ENCODE results near the gene AKR1C1.
"Not testable (repeated sequence)": the region's sequence is repeated elsewhere in the genome, so short reads cannot be mapped to it uniquely, and the experiment has no call there.

The AKR1C1 gene

DNA sequence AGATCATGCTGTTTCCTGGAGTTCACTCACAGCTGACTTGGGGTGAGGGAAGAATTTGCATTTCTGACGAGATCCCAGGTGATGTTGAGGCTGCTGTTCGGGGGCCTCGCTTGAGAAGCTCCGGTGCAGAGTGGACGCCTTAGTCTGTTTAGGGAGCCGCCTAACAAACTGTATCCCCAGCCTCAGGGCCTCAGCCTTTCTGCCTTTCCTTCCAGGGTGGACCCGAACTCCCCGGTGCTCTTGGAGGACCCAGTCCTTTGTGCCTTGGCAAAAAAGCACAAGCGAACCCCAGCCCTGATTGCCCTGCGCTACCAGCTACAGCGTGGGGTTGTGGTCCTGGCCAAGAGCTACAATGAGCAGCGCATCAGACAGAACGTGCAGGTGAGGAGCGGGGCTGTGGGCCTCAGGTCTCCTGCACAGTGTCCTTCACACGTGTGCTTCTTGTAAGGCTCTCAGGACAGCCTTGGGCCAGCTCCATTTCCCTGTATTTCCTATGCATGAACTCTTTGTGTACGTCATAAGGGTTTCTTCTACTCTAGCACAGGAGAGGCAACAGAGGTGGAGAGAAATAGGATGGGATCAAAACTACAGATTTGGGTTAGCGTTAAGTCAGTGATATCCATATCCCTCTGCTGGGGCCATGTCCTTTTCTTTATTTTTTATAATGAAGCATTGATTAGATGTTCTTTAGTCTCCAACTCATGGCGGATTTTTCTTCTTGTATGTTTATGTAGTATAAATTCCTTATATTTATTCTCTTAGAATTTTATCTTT is 9.3 kb downstream of the AKR1C1 start:
- H3K4me1 ChIP-seq (ENCODE audit: control insufficient read depth, insufficient read depth, low read length); H3K9me3 ChIP-seq (ENCODE audit: control insufficient read depth, insufficient read depth, low read length); H3K27me3 ChIP-seq (ENCODE audit: control insufficient read depth, insufficient read depth, low read length); H3K36me3 ChIP-seq (ENCODE audit: control insufficient read depth, insufficient read depth, low read length); H3K27ac ChIP-seq (ENCODE audit: low read depth, low read length); H3K4me3 ChIP-seq (ENCODE audit: low read depth, low read length); H3K9ac ChIP-seq (ENCODE audit: low read depth, low read length): not testable (repeated sequence)

- not testable (repeated sequence) for H3K27me3 ChIP-seq (ENCODE audit: control insufficient read depth, insufficient read depth, low read length); H3K9ac ChIP-seq (ENCODE audit: low read depth, low read length); H3K4me1 ChIP-seq (ENCODE audit: control insufficient read depth, insufficient read depth, low read length); H3K36me3 ChIP-seq (ENCODE audit: control insufficient read depth, insufficient read depth, low read length); H3K27ac ChIP-seq (ENCODE audit: low read depth, low read length); H3K9me3 ChIP-seq (ENCODE audit: control insufficient read depth, insufficient read depth, low read length); H3K4me3 ChIP-seq (ENCODE audit: low read depth, low read length)
Observed at GRCh38 chr10:4973294-4973693, 10.1 kb downstream of the AKR1C1 start.

- H3K27me3 ChIP-seq (ENCODE audit: control insufficient read depth, insufficient read depth, low read length); H3K9ac ChIP-seq (ENCODE audit: low read depth, low read length); H3K36me3 ChIP-seq (ENCODE audit: control insufficient read depth, insufficient read depth, low read length); H3K27ac ChIP-seq (ENCODE audit: low read depth, low read length); H3K9me3 ChIP-seq (ENCODE audit: control insufficient read depth, insufficient read depth, low read length); H3K4me3 ChIP-seq (ENCODE audit: low read depth, low read length); H3K4me1 ChIP-seq (ENCODE audit: control insufficient read depth, insufficient read depth, low read length): not testable (repeated sequence)
Observed at GRCh38 chr10:4974400-4974799, 11.2 kb downstream of the AKR1C1 start.

GRCh38 chr10:4977025-4977424 is 13.8 kb downstream of the AKR1C1 start:
- Histone ChIP-seq H3K27ac (ENCODE audit: low read depth, low read length) (no peak overlapping the region), H3K4me3 (ENCODE audit: low read depth, low read length) (no peak overlapping the region), H3K27me3 (ENCODE audit: control insufficient read depth, insufficient read depth, low read length) (no peaks in the 10 kb centered on the region), H3K4me1 (ENCODE audit: control insufficient read depth, insufficient read depth, low read length) (peaks cover 6% of the 10 kb centered on the region; the same call in 1 of the 2 replicates), H3K9me3 (ENCODE audit: control insufficient read depth, insufficient read depth, low read length) (no peaks in the 10 kb centered on the region), H3K36me3 (ENCODE audit: control insufficient read depth, insufficient read depth, low read length) (no peaks in the 10 kb centered on the region), H3K9ac (ENCODE audit: low read depth, low read length) (no peak overlapping the region)

DNA sequence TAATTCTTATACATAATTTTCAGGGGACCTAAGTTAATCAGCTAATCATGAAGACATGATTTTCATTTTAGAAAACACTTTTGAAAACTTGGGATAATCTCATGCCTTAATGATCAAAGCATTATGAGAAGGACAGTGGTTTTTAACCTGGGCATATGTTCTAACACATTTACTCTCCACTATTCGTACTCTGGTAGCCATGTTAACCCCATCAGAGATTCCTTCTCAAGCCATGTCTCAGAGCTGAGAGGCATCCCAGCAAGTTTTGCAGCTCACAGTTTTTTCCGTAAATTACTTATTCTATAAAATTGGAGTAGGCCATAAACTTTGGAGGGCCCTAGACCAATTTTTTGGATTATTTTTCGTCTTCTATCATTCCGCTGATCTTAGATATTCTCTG is 15.7 kb downstream of the AKR1C1 start:
- Histone ChIP-seq H3K36me3 (ENCODE audit: control insufficient read depth, insufficient read depth, low read length) (no peaks in the 10 kb centered on the region), H3K4me1 (ENCODE audit: control insufficient read depth, insufficient read depth, low read length) (peaks cover 6% of the 10 kb centered on the region; the same call in 1 of the 2 replicates), H3K27me3 (ENCODE audit: control insufficient read depth, insufficient read depth, low read length) (no peaks in the 10 kb centered on the region), H3K27ac (ENCODE audit: low read depth, low read length) (no peak overlapping the region), H3K9me3 (ENCODE audit: control insufficient read depth, insufficient read depth, low read length) (no peaks in the 10 kb centered on the region), H3K4me3 (ENCODE audit: low read depth, low read length) (no peak overlapping the region), H3K9ac (ENCODE audit: low read depth, low read length) (no peak overlapping the region)

GRCh38 chr10:4980793-4981192 is 17.6 kb downstream of the AKR1C1 start:
- Histone ChIP-seq H3K27me3 (ENCODE audit: control insufficient read depth, insufficient read depth, low read length) (no peaks in the 10 kb centered on the region), H3K9me3 (ENCODE audit: control insufficient read depth, insufficient read depth, low read length) (no peaks in the 10 kb centered on the region), H3K36me3 (ENCODE audit: control insufficient read depth, insufficient read depth, low read length) (no peaks in the 10 kb centered on the region), H3K27ac (ENCODE audit: low read depth, low read length) (no peak overlapping the region), H3K4me1 (ENCODE audit: control insufficient read depth, insufficient read depth, low read length) (peaks cover 6% of the 10 kb centered on the region; the same call in 1 of the 2 replicates), H3K9ac (ENCODE audit: low read depth, low read length) (no peak overlapping the region), H3K4me3 (ENCODE audit: low read depth, low read length) (no peak overlapping the region)

GRCh38 chr10:4981722-4982471 is 18.7 kb downstream of the AKR1C1 start:
- H3K9ac ChIP-seq (ENCODE audit: low read depth, low read length): no peak overlapping the region

DNA sequence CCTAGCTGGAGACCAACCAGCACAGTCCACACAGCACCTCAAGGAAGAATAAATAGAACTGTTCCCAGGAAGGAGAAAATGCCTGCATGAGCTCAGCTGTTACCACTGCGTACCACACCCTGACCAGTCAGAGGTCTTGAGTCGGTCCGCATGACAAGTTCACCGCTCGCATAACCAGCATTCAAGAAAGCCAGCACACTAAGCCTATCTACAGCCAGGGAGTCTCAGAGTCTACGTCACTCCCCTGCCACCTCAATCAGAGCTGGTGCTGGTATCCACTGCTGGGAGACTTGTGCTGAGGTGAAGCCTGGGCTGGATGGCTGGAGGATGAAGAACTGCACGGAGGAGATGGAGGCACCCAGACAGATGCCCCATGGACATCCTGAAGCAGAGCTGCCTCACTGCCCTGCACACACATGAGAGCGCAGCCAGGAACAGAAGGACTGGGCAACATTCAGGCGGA is 19.6 kb downstream of the AKR1C1 start:
- Histone ChIP-seq H3K27me3 (ENCODE audit: control insufficient read depth, insufficient read depth, low read length) (no peaks in the 10 kb centered on the region), H3K4me1 (ENCODE audit: control insufficient read depth, insufficient read depth, low read length) (peaks cover 6% of the 10 kb centered on the region; the same call in 1 of the 2 replicates), H3K36me3 (ENCODE audit: control insufficient read depth, insufficient read depth, low read length) (no peaks in the 10 kb centered on the region), H3K27ac (ENCODE audit: low read depth, low read length) (no peak overlapping the region), H3K9me3 (ENCODE audit: control insufficient read depth, insufficient read depth, low read length) (no peaks in the 10 kb centered on the region), H3K4me3 (ENCODE audit: low read depth, low read length) (no peak overlapping the region), H3K9ac (ENCODE audit: low read depth, low read length) (no peak overlapping the region)

More at GRCh38 chr10:4981722-4982471, 18.7 kb downstream of the AKR1C1 start:
- no peaks in the 10 kb centered on the region for H3K36me3 ChIP-seq (ENCODE audit: control insufficient read depth, insufficient read depth, low read length)
- H3K27me3 ChIP-seq (ENCODE audit: control insufficient read depth, insufficient read depth, low read length): no peaks in the 10 kb centered on the region
- no peak overlapping the region for H3K4me3 ChIP-seq (ENCODE audit: low read depth, low read length)
- H3K4me1 ChIP-seq (ENCODE audit: control insufficient read depth, insufficient read depth, low read length): peaks cover 6% of the 10 kb centered on the region; the same call in 1 of the 2 replicates
- no peak overlapping the region for H3K27ac ChIP-seq (ENCODE audit: low read depth, low read length)
- no peaks in the 10 kb centered on the region for H3K9me3 ChIP-seq (ENCODE audit: control insufficient read depth, insufficient read depth, low read length)

DNA sequence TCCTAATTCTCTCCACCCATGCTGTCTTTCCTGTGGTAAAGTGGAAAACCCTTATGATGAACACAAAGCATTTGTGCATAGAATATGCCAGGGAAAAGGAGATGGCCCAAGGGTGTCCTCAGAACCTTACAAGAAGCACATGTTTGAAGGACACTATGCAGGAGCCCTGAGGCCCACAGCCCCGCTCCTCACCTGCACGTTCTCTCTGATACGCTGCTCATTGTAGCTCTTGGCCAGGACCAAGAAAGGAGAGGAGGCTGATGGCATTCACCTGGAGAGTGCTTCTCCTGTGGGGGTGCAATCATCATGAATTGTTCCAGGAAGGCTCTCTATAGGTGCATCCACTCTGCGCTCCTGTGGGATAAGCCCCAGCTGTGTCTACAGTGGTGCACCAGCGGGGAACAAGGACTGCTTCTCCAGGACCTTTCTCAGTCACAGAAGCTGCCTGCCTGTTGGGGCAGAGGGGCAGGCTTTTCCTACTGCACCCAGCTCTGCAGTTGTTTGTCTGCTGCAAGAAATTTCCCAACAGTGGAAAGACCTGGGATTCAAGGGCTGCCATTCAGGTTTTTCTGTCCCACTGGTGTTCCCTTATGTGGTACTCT is 20.5 kb downstream of the AKR1C1 start:
- Histone ChIP-seq H3K9me3 (ENCODE audit: control insufficient read depth, insufficient read depth, low read length) (no peaks in the 10 kb centered on the region), H3K4me3 (ENCODE audit: low read depth, low read length) (no peak overlapping the region), H3K4me1 (ENCODE audit: control insufficient read depth, insufficient read depth, low read length) (peaks cover 6% of the 10 kb centered on the region; the same call in 1 of the 2 replicates), H3K27me3 (ENCODE audit: control insufficient read depth, insufficient read depth, low read length) (no peaks in the 10 kb centered on the region), H3K27ac (ENCODE audit: low read depth, low read length) (no peak overlapping the region), H3K36me3 (ENCODE audit: control insufficient read depth, insufficient read depth, low read length) (no peaks in the 10 kb centered on the region), H3K9ac (ENCODE audit: low read depth, low read length) (no peak overlapping the region)

- H3K9me3 ChIP-seq (ENCODE audit: control insufficient read depth, insufficient read depth, low read length): no peaks in the 10 kb centered on the region
- no peak overlapping the region for H3K27ac ChIP-seq (ENCODE audit: low read depth, low read length)
- no peak overlapping the region for H3K4me3 ChIP-seq (ENCODE audit: low read depth, low read length)
- peaks cover 6% of the 10 kb centered on the region; the same call in 1 of the 2 replicates for H3K4me1 ChIP-seq (ENCODE audit: control insufficient read depth, insufficient read depth, low read length)
- H3K36me3 ChIP-seq (ENCODE audit: control insufficient read depth, insufficient read depth, low read length): no peaks in the 10 kb centered on the region
- no peaks in the 10 kb centered on the region for H3K27me3 ChIP-seq (ENCODE audit: control insufficient read depth, insufficient read depth, low read length)
- no peak overlapping the region for H3K9ac ChIP-seq (ENCODE audit: low read depth, low read length)
Observed at GRCh38 chr10:4984223-4984622, 21.0 kb downstream of the AKR1C1 start.

All from HUES48 (cell line).